GM21390 (cell line): ENCODE results near the gene DUXB.
A peak's percentile ranks its signal among the peaks of the same experiment; 100 is the strongest.

Source experiments
- ATAC-seq: cut with Tn5 transposase; IDR thresholded peaks from one replicate; pipeline ENCODE4 v1.9.1; 2021; ENCODE audit not compliant: unreplicated experiment

The DUXB gene

DNA sequence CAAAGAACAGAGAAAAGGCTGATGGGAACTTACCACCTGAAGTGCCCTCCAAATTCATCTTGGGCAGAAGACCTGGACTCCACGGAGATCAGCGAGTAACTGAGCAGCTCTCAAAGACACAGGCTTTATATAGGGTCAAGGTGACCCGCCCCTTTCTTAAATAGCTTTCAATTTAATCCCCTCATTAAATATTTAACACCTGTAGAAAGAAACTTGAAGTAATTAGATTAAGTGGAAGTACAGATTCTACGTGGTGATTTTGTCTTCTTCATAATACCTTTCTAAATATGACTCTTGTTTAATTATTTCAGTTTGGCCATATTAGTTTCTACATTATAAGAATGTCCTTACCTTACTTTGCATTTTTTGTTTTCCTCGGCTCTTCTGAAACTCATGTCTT, at the start of gene DUXB:
TSS of gene DUXB (minus strand) at position 101 of the 400 bp plus-strand sequence. CDS start at position 58, 43 bp downstream.
- no peak for ATAC-seq

DNA sequence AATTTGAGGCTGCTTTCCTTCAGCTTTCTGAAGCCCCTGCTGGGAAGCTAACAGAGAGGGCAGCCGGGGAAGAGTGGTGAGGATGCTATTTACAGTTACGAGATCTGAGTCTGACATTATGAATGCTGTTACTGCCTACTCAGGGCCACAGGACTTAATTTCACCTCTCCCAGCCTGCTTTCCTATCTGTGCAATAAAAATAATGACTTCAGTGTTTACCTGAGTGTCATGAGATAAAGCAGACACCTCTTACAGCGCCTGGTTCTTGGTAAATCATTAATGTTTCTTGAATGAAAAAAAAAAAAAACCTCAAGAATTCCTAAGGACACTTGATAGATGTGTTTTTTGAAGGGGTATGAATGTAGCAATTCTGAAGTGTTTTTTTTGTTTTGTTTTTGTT, 49.3 kb upstream of the DUXB start:
- ATAC-seq, result no peak

DNA sequence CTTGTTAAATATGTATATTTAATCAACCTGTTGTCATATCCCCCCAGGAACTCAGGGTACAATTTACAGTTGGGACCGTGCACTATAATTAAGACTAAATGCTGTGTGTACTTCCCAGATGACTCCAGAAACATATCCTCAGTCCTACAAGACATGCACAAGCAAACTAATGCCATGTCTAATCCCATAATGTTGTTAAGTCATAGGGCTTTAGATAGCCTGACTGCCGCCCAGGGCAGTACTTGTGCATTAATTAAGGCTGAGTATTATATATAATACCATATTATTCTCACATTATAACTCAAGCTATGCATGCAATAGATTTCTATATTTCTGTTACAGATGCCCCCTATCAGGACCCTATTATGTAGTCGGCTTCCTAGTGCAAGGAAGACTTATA, 45.1 kb upstream of the DUXB start:
- no peak for ATAC-seq

GRCh38 chr16:75745823-75746222, 44.6 kb upstream of the DUXB start:
- ATAC-seq, result peak; percentile 72

- peak; percentile 53 for ATAC-seq
Observed at GRCh38 chr16:75745242-75745641, 44.0 kb upstream of the DUXB start.

DNA sequence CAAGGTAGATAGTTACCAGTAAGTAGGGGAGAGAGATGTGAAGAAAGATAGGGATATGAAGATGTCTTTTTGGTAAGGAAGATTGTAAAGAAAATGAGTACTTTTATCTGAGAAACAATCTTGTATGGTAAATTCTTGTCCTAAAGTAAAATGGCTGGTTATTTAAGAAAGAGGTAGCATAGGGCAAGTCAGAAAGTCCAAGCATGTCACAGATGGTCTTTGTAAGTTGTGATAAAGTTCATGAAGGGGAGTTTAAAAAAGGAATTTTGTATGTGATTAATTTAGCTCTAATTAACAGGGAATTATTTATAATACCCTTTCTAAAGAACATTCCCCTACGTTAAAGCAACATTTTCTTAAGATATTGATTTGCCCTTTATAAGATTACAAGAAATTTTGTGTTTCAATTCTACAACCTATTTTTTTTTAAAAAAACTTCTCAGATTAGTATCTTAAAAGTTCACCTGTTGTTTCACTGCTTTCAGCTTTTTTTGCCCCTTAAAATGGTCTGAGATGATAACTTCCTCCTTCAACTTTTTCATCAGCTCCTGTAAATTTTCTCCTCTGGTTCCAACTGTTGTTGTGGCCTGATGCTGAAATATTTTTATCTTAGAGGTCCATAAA, 41.3 kb upstream of the DUXB start:
- no peak for ATAC-seq

DNA sequence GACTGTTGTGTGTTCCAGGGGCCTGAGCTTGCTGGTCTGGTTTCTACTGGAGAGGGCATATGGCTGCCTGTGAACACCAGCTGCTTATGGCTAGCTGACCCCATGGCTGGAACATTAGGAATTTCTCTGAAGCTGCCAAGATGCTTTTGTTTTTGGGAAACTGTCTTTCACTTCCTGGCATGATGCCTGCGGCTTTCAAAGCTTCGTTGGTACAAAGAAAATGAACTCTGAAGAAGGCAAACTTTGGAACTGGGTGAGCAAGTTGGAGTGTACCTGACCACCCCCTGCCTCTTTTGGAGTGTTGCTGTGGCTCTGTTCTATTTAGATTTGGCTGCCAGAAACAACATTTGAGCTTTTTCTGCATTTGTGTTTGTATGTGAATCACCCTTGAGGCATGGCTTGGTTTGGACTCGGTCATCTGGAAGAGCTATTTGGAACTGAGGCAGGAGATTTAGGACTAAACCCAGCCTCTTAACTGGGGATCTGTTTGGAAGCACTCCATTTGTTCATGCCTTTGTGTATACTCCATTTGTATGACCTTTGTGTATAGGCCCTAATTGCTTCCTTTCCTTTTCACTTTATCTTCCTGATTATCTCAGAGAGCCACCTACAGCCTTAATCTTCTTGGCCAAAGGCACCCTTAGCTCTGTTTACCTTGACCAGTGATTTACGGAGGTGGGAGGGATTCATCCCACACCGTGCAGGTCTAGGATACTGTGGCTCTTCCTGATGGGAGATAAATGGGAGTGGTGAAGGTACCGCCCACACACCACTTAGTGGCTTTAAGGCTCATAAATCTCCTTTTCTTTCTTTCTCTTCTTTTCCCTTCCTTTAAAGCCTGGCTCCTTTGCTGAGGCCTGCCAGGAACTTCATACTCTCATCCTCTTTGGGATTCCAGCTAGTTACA, 32.3 kb upstream of the DUXB start:
- no peak for ATAC-seq

DNA sequence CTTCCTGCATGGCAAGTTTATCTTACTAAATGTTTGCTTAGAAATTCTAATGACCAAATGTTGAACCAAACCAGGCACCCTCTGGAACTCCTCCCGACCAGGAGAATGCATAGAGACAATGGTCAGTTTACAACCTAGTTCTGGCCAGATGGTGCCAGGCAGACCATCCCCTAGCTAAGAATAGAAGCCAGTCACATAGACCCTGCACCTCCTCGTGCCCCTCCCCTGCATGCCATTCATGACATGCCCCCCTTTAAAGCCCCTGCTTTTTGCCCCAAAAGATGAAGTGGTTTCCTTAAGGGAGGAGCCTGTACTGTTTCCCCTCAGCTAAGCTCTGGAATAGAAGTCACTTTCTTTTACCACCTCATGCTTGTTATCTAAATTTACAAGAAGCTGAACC, 31.6 kb upstream of the DUXB start:
- ATAC-seq, result no peak

- no peak for ATAC-seq
Observed at GRCh38 chr16:75727221-75727620, 26.0 kb upstream of the DUXB start.

GRCh38 chr16:75726390-75726789, 25.1 kb upstream of the DUXB start, which contains the start of gene CPHXL:
Gene CPHXL, minus strand, starts transcription at chr16:75726490. Its CDS starts 48 bp downstream, at chr16:75726442.
- no peak for ATAC-seq

DNA sequence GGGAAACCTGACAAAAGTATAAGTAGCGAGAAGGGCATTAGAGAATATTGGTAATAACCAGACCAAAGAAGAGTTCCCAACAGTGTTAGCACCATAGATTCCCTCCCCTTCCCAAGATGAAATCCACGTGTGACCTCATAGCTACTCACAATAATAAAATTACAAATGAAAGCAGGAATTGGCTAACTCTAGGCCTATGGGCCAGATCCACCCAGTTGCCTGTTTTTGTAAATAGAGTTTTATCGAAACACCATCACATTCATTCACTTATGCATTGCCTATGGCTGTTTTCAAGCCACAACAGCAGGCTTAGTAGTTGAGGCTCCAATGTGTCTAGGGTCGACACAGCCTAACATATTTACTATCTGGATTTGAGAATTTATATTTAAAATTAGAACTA, 17.2 kb upstream of the DUXB start:
- no peak for ATAC-seq

DNA sequence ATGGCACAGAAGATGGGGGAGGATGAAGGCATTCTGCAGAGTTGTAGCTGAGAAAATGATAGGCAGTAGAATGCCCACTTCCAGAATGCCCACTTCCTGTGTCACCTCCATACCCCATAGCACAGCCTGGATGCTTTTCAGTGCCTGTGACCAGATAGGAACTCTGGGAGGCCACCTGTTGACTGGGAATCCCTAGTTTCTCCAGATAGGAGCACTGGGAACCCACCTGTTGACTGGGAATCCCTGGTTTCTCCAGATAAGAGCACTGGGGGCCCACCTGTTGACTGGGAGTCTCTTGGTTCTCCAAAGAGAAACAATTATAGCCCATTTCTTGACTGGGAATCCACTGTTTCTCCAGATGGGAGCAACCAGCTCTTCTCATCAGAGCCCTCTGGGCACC, 13.4 kb upstream of the DUXB start:
- ATAC-seq, result no peak

DNA sequence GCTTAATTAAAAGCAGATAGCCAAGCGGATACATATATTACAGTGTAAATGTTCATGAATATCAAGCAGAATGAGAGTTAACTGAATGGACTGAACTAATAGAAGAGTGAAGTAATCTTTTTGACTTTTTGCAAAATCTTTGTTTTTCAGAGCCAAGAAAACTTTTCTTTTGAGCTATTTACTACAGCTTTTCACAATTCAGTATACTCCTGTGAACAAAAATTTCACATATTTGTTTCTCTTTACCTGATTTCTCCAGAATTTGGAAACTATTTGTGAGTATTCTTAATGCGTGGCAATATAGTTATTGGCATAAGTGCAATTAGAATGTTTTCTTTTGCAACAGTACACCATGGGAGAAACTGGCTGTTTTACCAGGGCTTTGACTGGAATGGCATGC, 9.1 kb upstream of the DUXB start:
- ATAC-seq, result no peak

DNA sequence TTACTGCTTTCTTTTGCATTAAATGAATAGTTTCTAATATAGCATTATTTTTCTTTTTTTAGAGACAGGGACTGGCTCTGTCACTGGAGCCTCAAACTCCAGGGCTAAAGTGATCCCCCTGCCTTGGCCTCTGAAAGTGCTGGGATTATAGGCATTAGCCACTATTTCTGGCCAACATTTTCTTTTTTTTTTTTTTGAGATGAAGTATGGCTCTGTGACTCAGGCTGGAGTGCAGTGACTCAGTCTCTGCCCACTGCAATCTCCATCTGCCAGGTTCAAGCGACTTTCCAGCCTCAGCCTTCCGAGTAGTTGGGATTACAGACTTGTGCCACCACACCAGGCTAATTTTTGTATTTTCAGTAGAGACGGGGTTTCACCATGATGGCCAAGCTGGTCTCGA, 2.0 kb upstream of the DUXB start:
- ATAC-seq, result no peak

DNA sequence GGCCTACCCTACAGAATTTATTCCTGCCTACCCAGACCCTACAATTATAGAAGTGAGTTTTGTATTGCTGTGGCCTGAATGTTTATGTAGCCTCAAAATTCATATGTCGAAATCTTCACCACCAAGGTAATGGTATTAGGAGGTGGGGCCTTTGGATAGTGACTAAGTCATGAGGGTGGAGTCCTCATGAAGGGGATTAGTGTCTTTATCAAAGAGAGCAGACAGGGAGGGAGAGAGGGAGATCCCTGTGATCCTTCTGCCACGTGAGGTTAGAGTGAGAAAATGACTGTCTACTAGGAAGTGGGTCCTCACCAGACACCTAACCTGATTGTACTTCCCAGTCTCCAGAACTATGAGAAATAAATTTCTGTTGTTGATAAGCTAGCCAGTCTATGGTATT, 981 bp upstream of the DUXB start:
- no peak for ATAC-seq

GRCh38 chr16:75697571-75697970, 3.7 kb downstream of the DUXB start:
- no peak for ATAC-seq

DNA sequence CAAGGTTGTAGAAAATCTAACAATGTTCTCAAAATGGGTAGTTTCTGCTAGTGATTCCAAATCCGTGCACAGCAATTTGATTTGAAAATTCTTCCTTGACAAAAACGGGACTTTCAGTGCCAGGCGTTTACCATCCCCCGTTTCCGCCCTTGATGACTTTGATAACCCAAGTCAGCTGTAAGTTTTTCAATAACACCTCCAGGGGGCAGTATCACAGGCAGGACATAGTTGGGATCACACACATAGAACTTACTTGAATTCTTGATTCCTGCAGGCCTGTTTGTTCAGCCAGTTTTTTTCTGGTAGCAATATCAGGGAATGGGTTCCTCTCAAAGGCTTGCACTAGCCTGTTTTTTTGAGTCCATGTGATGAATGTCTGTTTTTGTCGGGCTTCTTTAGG, 5.6 kb downstream of the DUXB start:
- no peak for ATAC-seq

DNA sequence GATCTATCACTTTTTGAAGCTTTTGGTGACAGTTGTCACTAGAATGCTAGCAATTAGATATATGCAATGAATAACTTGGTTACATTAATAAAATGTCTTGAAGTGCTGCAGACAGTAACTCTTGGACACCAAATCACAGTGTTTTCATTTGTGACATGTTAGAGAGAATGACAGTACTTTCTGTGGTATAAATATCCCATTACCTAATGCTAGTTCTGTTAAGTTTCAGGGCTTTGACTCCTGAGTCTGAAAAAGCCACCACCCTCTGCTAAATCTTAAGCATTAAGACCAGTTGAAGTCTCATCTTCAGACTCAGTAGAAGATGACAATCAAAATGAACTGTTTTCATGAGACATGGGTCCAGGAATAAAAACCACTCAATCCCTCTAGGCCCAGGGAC, 13.9 kb downstream of the DUXB start:
- ATAC-seq, result no peak

GRCh38 chr16:75682308-75682707, 19.0 kb downstream of the DUXB start:
- no peak for ATAC-seq

DNA sequence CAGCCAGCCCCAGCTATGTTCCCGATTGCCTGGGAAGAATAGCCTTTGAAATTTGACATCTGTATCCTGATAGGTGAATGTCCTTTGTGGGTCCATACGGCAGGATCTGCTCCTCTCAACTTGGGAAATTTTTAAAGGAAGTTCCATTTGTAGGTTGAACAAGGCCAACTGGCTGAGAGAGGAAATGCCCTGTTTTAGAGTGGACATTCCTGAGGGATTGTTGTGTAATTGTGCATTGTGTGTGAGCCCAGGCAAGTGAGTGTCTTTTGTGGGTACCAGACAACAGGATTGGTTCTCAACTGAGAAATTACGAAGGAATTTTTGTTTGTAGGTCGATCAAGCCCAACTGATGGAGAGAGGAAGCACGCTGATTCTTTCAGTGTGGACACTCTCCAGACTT, 21.9 kb downstream of the DUXB start:
- no peak for ATAC-seq

DNA sequence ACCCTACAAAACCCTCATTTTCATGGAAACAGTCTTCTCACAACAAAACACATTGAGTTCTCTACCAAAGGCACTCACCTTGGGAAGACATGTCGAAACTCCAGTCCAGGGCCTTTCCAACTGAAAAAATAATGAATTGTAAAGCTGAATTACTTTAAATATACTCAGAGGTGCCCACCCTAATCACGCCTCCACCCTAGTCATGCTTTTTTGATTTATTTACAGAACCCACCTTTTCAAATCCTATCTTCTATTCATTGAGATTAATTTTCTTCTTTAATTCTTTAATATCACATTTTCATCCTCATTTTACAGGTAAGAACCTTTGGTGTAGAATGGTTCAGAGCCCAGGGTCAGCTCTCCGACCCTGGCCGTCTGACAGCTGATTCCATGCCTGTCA, 24.4 kb downstream of the DUXB start, which contains the start of gene CPHXL2:
TSS of gene CPHXL2 (minus strand) at position 101 of the 400 bp plus-strand sequence. CDS start at position 91, 10 bp downstream.
- ATAC-seq, result no peak

DNA sequence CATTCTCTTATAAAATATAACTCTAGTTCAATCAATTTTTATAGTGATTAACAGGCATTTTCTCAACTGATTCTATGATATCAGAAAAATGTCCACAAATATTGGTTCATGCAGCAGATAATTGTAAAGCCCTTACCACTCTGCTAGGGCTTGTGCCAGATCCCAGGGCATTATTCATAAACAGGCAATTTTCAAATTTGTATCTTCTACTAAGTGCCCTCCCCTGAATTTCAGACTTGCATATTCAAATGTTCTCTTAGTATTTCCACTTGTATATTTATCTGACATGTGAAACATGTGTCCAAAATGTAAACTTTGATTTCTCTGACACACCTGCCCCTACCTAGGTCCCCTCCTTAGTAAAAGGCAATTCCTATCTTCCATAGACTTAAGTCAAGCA, 33.8 kb downstream of the DUXB start:
- no peak for ATAC-seq
